CD1c-positive myeloid dendritic cell (primary cell): Measurements from ENCODE around the gene AMH.

Experiments
- DNase-seq: peaks from one replicate; pipeline ENCODE4 v3.0.0-alpha.2; 2016; ENCODE audit errors: extremely low spot score

AMH gene

DNA sequence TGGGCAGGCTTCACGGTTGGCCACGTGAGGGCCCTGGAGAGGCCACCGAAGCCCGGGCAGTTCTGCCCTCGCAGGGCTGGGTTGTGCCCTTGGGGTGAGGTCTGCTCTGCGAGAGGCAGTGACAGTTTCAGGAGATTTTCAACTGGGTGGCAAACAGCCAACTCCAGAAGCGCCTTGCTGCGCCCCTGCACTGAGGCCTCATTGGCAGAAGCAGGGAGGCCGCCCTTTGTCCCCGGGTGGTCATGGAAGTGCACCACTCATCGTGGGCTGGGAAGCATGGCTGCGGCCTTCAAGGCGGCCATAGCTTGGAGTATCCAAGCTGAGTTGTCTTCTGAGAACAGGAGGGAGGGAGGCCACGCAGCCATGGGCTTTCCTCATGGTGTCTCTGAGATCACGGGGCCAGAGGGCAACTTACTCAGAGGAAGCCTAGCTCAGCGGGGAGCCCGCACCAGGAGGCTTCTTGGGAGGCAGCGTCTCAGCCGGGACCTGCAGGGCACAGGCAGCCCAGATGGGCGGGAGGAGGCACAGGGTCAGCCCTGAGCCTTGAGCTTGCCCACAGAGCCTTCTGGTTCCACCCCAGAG, 27.8 kb upstream of the AMH start:
- DNase-seq: no peak

DNA sequence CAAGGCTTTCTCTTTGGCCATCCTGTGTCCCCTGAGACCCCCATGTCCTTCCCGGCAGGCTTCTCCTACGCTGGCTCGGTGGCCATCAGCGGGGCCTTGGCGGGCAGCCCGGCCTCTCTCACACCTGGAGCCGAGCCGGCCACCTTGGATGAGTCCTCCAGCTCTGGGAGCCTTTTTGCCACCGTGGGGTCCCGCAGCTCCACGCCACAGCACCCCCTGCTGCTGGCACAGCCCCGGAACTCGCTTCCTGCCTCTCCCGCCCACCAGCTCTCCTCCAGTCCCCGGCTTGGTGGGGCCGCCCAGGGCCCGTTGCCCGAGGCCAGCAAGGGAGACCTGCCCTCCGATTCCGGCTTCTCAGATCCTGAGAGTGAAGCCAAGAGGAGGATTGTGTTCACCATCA, 27.2 kb upstream of the AMH start:
- no peak for DNase-seq

DNA sequence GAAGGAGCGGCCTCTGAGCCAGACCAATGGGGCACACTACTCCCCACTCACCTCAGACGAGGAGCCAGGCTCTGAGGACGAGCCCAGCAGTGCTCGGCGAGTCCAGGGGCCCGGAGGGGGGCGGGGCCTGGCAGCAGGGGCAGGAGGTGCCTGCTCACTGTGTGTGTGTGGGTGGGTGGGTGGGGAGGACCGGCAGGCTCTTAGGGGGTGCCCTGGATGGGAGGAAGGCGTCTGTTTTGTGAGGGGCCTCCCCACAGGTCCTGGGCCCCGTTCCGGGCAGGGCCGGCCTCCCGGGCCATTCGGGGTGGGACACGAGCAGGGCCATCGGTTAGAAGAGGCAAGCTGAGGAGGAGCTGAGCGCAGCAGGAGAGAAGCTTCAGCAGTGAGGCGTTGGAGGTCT, 25.7 kb upstream of the AMH start:
- no peak for DNase-seq

DNA sequence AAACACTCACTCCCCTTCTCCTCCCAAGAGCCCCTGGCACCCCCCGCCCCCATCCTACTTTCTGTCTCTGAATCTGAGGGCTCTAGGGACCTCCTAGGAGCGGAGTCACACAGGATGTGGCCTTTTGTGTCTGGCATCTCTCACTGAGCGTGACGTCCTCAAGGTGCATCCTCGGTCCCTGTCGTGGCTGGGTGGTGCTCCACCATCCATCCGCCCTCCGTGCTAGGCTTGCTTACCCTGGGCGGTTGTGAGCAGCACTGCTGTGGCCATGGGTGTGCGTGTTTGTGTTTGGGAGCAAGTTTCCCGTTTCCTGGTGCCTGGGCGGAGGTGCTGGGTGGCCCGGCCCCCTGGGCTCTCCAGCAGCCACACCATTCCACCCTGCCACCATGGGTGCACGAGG, 25.2 kb upstream of the AMH start:
- no peak for DNase-seq

DNA sequence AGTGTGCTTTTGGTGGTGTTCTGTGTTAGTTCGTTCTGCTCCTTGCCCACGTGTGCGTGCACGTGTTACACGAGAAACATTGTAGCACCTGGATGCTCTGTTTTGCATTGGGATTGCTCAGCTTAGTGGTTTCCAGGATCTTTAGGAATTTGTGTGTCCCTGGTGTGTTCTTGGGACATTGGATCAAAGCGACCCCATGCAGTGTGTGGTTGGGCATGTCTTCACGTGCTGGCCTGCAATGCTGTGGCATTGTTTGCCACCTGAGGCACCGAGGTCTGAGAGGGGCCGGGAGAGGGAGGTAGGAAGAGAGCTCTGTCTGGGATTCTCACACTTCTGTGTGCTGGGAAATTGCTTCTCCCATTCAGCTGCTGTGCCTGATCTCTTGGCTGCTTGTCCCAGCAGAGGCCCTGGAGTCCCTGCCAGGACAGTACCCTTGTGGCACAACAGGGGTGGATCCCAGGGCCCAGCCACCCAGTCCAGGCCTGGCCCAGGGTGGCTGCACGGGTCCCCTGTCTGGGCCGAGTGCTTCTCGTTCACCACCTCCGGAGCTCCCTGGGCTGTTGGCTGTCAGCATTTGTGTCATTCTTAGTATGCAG, 24.3 kb upstream of the AMH start:
- DNase-seq: no peak

DNA sequence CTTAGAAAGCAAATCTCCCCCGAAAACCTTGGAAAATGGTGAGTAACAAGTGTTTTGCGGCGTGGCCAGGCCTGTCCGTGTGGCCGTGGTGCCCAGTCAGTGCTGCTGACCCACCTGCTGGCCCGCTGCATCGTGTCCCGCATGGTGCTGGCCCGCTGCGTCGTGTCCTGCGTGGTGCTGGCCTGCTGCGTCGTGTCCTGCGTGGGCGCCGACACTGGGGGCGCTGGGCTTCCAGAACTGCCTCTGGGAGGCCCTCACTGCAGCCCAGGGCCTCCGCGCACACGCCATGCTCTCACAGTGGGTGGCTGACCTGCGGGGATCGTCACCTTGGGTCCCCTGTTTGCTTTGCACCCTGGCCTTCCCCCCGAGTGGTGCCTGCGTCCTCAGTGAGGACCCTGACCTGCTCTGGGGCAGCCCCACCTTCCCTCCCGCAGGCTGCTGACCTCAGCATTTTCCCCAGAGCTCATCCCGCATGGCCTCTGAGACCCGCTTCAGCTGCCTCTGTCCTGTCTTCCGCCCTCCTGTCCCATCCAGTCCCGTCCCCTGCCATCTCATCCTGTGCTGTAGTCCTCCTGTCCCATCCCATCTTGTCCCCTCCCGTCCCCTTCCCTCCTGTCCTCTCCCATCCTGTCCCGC, 23.6 kb upstream of the AMH start:
- DNase-seq: no peak

DNA sequence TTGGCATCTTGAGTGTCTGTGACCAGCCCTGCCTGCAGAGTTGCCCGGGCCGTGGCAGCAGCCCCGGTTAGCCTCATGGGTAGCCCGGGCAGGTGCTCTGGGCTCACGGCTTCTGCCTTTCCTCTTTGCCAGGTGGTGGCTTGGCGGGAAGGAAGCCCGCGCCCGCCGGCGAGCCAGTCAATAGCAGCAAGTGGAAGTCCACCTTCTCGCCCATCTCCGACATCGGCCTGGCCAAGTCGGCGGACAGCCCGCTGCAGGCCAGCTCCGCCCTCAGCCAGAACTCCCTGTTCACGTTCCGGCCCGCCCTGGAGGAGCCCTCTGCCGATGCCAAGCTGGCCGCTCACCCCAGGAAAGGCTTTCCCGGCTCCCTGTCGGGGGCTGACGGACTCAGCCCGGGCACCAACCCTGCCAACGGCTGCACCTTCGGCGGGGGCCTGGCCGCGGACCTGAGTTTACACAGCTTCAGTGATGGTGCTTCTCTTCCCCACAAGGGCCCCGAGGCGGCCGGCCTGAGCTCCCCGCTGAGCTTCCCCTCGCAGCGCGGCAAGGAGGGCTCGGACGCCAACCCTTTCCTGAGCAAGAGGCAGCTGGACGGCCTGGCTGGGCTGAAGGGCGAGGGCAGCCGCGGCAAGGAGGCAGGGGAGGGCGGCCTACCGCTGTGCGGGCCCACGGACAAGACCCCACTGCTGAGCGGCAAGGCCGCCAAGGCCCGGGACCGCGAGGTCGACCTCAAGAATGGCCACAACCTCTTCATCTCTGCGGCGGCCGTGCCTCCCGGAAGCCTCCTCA, 22.9 kb upstream of the AMH start:
- no peak for DNase-seq

DNA sequence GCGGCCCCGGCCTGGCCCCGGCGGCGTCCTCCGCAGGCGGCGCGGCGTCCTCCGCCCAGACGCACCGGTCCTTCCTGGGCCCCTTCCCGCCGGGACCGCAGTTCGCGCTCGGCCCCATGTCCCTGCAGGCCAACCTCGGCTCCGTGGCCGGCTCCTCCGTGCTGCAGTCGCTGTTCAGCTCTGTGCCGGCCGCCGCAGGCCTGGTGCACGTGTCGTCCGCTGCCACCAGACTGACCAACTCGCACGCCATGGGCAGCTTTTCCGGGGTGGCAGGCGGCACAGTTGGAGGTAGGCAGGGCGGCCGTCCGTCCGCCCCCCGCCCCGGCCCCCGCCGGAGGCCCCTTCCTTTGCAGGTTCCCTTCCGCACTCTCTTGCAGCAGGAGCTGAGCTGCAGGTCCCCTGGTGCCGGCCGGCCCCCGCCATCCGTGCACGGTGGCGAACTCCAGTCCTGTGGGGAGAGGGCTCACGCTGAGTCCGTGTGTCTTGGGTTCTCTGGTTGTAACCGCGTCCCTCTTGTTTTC, 22.2 kb upstream of the AMH start:
- DNase-seq: no peak

DNA sequence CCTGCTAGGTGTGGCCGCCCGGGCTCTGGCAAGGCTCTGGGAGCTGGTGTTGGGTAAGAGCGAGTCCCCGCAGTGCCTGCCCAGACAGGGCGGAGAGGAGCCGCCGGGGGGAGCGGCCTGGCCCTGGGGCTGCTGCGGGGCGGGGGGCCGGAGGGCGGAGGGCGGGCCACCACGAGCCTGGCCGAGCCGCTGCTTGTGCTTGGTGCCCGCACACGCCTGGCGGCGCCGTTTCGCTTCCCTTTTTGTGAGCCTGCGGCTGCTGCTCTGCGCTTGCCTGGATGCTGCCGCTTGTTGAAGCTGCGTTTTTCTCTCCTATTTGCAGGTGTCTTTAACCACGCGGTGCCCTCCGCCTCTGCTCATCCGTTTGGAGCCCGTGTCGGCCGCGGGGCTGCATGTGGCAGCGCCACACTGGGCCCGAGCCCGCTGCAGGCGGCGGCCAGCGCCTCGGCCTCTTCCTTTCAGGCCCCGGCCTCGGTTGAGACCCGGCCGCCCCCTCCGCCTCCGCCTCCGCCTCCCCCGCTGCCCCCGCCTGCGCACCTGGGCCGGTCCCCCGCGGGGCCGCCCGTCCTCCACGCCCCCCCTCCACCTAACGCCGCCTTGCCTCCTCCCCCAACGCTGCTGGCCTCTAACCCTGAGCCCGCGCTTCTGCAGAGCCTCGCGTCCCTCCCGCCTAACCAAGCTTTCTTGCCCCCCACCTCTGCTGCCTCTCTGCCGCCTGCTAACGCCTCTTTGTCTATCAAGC, 21.5 kb upstream of the AMH start:
- DNase-seq: peak; percentile 76

DNA sequence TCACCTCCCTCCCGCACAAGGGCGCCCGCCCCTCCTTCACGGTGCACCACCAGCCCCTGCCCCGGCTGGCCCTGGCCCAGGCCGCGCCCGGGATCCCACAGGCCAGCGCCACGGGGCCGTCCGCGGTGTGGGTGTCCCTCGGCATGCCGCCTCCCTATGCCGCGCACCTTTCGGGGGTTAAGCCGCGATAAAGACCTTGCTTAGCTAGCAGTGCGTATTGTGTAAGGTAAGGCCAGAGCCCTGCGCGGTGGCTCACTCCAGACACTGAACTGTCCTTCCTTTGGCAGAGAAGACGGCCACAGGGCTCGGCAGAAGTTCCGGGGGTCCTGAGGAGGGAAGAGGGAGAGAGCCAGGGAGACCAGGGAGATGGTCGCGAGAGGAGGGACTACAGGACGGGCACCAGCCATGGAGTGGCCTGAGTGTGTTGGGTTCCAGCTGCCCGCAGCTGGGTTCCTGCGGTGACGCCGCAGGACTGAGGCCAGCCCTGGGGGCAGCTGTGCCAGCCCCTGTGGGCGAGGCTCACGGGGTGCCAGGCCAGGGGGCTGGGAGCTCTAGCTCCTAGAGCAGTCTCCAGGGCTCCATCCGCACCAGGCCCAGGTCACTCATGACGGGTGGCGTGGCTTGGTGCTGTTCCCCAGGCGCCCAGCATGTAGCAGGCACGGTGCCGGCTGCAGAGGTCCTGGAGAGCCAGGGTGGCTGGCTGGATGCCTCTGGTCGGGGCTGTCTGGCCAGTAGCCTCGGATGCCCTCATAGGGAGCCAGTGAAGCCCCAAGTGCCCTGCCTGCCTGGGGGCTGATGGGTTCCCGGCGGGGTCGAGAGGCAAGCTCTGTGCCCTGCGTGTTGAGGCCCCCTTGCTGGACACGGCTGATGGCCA, 20.7 kb upstream of the AMH start:
- no peak for DNase-seq

DNA sequence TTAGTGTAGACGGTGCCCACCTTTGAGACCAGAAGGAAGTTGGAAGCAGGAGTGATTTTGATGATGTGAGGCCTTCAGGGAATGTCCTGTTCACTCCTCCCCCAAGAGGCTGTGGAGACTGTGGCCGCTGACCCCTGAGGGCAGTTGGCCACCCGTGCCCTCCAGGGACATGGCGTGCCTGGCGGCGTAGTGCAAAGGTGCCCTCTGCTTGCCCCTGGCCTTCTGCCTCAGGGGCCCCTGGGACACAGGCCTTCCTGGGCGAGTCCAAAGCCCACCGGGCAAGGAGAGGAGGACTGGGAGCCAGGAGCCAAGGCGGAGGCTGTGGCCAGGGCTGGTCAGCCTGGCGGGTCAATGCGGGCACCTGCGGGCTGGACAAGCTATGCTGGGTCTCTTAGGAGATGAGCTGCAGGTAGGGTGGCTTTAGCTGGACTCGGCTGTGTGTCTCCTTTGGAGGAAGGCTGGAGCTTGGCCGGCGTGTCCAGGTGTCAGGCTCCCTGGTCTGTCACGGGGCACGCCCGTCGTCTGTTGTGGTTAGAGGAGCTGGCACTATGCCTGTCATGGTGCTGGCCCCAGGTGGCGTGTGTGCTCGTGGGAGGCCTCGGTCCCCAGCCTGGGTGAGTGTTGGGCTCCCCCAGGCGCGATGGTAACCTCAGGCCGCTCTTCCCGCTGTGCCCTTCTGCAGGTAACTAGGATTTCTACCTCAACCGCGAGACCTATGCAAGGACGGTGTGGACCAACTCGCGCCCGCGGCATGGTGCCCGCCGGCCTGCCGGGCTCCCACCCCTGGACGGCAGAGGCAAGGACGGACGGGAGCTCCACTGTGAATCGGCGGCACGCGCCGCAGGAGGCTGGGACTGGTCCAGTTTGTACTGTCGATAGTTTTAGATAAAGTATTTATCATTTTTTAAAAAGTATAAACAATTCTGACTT, 19.8 kb upstream of the AMH start:
- no peak for DNase-seq

DNA sequence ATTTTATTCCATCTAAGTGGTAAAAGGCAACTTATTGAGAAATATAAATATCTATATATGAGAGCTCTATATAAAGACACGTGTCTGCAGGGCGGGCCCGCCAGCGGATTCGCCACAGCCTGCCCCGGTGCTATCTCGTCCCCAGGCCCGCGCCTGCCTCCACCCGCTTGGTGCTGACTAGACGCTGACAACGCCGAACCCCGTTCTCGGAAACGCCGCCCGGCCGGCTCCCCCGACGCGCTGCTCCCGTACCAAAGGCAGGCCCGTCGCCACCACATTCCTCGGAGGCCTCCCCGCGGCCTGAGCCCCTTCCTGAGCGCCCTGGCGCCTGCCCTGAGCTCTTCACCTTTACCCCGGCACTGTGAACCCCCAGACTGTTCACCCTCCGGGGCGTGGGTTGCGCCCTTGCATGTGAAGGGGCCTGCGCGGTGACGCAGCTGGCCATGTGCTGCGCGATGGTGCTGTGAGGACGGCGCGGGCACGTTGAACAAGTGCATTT, 19.0 kb upstream of the AMH start:
- no peak for DNase-seq

DNA sequence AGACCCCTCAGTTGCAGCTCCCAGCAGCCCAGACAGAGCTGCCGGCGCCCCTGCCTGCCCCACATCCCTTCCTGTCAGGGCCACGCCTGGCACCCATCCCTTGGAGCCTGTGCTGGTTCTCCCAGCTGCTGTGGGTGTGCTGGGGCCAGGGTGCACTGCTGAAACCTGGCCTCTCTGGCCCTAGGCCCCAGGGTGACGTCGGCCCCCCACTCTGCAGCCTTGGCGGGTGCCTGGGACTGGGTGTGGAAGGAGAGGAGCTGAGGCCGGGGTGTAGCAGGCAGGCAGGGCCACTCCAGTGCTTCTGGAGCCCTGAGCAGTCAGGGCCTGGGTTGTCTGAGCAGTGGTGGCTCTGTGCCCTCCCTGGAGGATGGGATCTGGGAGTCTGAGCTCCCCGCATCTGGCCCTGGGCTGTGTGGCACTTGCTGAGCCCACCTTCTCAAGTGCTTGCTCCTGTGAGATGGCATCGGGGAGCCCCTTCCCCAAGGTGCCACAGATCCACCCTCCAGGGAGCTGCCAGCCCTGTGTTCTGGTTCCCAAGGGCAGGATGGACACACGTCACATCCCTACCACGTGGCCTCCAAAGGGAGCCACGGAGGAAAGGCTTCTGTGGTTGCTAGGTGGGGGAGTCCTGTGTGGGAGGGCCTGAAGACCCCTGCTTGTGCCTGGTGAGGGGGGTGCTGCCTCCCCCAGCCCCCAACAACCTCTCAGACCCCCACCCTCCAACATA, 18.2 kb upstream of the AMH start:
- DNase-seq: no peak

DNA sequence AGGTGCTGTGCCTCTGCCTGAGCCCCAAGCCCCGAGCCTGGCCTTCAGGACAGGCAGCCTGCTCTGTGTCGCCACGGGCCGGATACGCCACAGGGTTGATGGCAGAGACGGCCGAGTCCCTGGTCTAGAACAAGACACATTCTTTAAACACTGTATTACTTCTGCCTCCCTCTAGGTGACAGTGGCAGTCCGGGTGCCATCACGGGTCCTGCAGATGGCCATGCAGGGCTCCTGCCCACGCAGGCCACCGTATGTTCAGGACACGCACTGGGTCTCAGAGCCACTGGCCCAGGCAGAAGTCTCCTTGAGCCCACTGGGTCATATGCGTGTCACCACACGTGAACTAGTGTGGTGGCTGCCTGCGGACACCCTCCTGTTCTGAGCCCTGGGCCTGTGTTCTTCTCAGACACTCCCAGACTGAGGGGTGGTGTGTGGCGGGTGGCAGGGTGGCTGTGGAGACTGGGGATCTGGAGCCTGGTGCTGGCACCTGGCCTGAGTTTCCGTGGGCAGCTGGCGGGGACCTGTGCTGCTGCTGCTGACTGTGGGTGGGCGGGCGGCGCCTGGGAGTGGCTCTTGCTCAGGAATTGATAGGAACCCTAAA, 17.4 kb upstream of the AMH start:
- DNase-seq: no peak

DNA sequence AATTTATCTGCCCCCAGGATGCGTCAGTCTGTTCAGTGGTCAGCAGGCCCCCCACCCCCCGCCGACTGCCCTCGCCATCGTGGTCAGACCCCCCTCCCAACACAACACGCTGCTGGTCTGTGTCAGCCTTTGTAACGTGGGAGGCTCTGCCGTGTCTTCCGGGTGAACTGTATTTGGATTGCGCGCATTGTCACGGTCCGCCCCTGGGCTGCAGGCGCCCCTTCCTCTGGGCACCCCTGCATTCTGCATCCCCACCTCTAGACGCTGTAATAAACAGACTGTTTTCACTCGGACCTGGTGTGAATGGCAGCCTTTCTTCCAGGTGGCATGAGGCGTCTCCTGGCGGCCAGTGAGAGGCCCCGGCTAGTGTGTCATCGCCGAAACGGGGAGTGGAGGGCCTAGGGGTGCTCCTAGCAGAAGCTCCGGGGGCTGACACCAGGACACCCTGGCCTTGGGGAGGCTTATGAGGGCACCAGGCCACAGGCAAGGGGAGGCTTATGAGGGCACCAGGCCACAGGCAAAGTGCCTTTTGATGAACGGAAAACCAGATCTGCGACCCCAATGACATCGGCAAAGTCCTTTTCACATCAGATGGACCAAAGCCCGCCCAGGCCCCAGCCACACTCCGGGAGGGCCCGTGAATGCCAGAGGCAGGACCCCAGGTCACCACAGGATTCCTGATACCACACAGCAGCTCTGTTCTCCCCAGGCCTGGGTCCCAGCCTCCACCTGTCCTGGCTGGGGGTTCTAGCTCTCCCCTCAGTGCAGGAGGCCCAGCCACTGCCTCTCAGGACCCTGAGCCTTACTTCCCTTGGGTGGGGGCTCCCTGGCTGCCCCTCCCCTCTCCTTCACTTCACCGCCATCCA, 16.6 kb upstream of the AMH start:
- no peak for DNase-seq

DNA sequence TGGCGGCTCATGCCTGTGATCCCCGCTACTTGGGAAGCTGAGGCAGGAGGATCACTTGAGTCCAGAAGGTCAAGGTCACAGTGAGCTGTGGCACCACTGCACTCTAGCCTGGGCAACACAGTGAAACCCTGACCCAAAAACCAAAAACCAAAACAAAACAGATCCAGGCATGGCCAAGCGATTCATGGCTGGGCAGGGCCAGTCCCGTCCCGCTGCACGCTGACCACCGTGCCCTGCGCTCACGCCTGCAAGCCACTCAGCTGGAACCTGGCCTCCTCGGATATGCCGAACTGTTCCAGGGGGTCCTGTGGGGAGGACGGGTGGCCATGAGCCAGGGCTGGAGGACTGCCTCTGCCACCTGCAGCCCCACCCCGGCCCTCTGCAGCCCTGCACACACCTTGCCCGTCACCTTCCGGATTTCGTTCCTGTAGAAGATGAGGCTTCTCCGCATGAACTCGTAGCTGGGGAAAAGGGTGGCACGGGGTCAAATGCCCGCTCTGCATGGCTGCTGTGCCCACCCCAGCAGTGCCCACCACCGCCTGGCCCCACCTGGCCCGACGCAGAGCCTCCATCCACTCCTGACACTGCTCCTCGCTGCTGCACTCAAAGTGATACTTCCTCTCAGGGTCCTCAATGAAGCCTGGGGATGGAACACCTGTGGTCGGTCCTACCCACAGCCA, 15.4 kb upstream of the AMH start:
- DNase-seq: no peak

DNA sequence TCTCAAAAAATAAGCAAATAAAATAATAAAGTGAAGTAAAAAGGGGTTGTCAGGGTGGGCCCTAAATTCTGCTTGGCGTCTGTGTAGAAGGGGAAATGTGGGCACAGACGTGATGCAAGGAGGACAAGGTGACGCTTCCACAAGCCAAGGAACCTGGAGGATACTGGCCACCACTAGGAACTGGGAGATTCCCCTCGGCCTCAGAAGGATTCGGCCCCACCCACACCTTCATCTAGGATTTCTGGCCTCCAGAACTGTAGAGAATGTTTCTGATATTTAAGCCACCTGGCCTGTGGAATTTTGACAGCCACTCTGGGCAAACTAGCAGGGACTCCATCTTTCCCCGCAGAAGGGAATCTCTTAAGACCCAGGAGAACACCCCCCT, 14.1 kb upstream of the AMH start:
- DNase-seq: peak; percentile 30
